ENCODE measurements around the gene CLDN12.

DNA sequence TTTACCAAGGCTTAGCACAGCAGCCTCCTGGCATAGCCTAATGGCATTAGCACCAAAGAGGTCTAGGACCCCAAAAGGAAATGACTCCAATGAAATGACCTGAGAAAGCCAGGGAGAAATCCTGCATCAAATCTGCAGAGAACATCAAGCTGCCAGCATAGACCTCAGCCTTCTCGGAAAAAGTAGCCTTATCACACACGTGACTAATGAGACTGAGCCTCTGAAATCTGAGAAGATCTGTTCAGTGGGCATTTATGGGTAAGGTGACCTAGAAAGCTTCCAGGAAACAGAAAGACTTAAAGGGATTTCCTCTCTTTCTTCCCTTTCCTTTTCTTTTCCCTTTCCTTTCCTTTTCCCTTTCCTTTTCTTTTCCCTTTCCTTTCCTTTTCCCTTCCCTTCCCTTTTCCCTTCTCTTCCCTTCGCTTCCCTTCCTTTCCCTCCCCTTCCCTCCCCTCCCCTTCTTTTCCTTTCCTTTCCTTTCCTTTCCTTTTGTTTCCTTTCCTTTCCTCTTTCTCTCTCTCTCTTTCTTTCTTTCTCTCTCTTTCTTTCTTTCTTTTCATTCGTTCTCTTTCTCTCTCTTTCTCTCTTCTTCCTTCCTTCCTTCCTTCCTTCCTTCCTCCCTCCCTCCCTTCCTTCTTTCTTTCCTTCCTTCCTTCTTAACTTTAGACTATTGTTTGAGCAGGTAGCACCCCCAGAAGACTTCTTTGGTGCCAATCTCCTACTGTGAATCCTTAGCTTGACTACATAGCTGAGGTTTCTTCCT is 43.1 kb downstream of the CLDN12 start:
- TF ChIP-seq TCF7 (CRISPR knock-in tag; IDR thresholded peaks at IDR 0.05; ENCODE audit: low read depth) (no peak), ZNF263 (CRISPR knock-in tag; IDR thresholded peaks at IDR 0.05; ENCODE audit: low read depth) (no peak), NR2C2 (CRISPR knock-in tag; IDR thresholded peaks at IDR 0.05) (no peak), ESRRA (CRISPR knock-in tag; IDR thresholded peaks at IDR 0.05; ENCODE audit: borderline replicate concordance) (no peak)
- TF ChIP-seq, protein P1, sequence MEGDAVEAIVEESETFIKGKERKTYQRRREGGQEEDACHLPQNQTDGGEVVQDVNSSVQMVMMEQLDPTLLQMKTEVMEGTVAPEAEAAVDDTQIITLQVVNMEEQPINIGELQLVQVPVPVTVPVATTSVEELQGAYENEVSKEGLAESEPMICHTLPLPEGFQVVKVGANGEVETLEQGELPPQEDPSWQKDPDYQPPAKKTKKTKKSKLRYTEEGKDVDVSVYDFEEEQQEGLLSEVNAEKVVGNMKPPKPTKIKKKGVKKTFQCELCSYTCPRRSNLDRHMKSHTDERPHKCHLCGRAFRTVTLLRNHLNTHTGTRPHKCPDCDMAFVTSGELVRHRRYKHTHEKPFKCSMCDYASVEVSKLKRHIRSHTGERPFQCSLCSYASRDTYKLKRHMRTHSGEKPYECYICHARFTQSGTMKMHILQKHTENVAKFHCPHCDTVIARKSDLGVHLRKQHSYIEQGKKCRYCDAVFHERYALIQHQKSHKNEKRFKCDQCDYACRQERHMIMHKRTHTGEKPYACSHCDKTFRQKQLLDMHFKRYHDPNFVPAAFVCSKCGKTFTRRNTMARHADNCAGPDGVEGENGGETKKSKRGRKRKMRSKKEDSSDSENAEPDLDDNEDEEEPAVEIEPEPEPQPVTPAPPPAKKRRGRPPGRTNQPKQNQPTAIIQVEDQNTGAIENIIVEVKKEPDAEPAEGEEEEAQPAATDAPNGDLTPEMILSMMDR (IDR thresholded peaks at IDR 0.05) = no peak
- TF ChIP-seq, protein P2, sequence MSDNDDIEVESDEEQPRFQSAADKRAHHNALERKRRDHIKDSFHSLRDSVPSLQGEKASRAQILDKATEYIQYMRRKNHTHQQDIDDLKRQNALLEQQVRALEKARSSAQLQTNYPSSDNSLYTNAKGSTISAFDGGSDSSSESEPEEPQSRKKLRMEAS (CRISPR knock-in tag; IDR thresholded peaks at IDR 0.05) = no peak

Measured in WTC11 (cell line).